ENCODE results near the gene MANBA. TPM values are rescaled to one million over a fixed set of nuclear protein-coding genes. Genes with fewer than 3 reads are reported as not detected.

Gene MANBA
- total RNA-seq, 4 donors from 2014 or later = 8.9 to 15.5 (median 12.6) TPM

- intact Hi-C loops (cut with DNase I; ENCODE audit: low total_unique reads) (no loop called here), in situ Hi-C loops (cut with MboI; ENCODE audit: low sequenced_read_pairs in 4 of 4) (no loop called here)
- DNase-seq (no peak), ATAC-seq (no peak)
- no peaks in the 10 kb centered on the region for H3K4me1 ChIP-seq
- no peaks in the 10 kb centered on the region for H3K36me3 ChIP-seq
- no peaks in the 10 kb centered on the region for H3K9me3 ChIP-seq
- TF ChIP-seq, protein P1, sequence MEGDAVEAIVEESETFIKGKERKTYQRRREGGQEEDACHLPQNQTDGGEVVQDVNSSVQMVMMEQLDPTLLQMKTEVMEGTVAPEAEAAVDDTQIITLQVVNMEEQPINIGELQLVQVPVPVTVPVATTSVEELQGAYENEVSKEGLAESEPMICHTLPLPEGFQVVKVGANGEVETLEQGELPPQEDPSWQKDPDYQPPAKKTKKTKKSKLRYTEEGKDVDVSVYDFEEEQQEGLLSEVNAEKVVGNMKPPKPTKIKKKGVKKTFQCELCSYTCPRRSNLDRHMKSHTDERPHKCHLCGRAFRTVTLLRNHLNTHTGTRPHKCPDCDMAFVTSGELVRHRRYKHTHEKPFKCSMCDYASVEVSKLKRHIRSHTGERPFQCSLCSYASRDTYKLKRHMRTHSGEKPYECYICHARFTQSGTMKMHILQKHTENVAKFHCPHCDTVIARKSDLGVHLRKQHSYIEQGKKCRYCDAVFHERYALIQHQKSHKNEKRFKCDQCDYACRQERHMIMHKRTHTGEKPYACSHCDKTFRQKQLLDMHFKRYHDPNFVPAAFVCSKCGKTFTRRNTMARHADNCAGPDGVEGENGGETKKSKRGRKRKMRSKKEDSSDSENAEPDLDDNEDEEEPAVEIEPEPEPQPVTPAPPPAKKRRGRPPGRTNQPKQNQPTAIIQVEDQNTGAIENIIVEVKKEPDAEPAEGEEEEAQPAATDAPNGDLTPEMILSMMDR (IDR thresholded peaks at IDR 0.05 in 4 of 5, conservative IDR thresholded peaks at IDR 0.05 in 1 of 5) = no peak
- TF ChIP-seq POLR2A (IDR thresholded peaks at IDR 0.05) = no peak
- H3K4me3 ChIP-seq = no peak overlapping the region
- no peak overlapping the region for H3K27ac ChIP-seq
- no peaks in the 10 kb centered on the region for H3K27me3 ChIP-seq
Observed at GRCh38 chr4:102705391-102705935, 55.3 kb downstream of the MANBA start.

- H3K27ac ChIP-seq = no peak overlapping the region
- no peaks in the 10 kb centered on the region for H3K36me3 ChIP-seq
- H3K4me1 ChIP-seq = peaks cover 5% of the 10 kb centered on the region in 2 donors
- H3K27me3 ChIP-seq = no peaks in the 10 kb centered on the region
- no peak overlapping the region for H3K4me3 ChIP-seq
- intact Hi-C loops (cut with DNase I; ENCODE audit: low total_unique reads) (no loop called here), in situ Hi-C loops (cut with MboI; ENCODE audit: low sequenced_read_pairs in 4 of 4) (no loop called here)
- DNase-seq (no peak), ATAC-seq (no peak)
- TF ChIP-seq, protein P1 (IDR thresholded peaks at IDR 0.05 in 4 of 5, conservative IDR thresholded peaks at IDR 0.05 in 1 of 5) = no peak
- no peak for TF ChIP-seq POLR2A (IDR thresholded peaks at IDR 0.05)
- H3K9me3 ChIP-seq = no peaks in the 10 kb centered on the region
Observed at GRCh38 chr4:102696758-102697157, 64.0 kb downstream of the MANBA start.

GRCh38 chr4:102694791-102695190 is 66.0 kb downstream of the MANBA start:
- DNase-seq (no peak), ATAC-seq (no peak)
- H3K4me1 ChIP-seq = peaks cover 5% of the 10 kb centered on the region in 2 donors
- TF ChIP-seq, protein P1 (IDR thresholded peaks at IDR 0.05 in 4 of 5, conservative IDR thresholded peaks at IDR 0.05 in 1 of 5) = no peak
- no peak for TF ChIP-seq POLR2A (IDR thresholded peaks at IDR 0.05)
- in situ Hi-C loops (cut with MboI; ENCODE audit: low sequenced_read_pairs in 4 of 4) = no loop called here
- H3K9me3 ChIP-seq = no peaks in the 10 kb centered on the region
- H3K4me3 ChIP-seq = no peak overlapping the region
- H3K36me3 ChIP-seq = peaks cover 0 to 10% of the 10 kb centered on the region in 2 donors
- H3K27ac ChIP-seq = no peak overlapping the region
- H3K27me3 ChIP-seq = no peaks in the 10 kb centered on the region
- intact Hi-C loops (cut with DNase I; ENCODE audit: low total_unique reads) = no loop called here

- in situ Hi-C loops (cut with MboI; ENCODE audit: low sequenced_read_pairs in 4 of 4) = no loop called here
Observed at GRCh38 chr4:102693861-102694260, 66.9 kb downstream of the MANBA start.

More at GRCh38 chr4:102693861-102694260, 66.9 kb downstream of the MANBA start:
- ATAC-seq = no peak
- no peak for DNase-seq
- no peaks in the 10 kb centered on the region for H3K9me3 ChIP-seq
- H3K4me3 ChIP-seq = no peak overlapping the region
- H3K36me3 ChIP-seq = peaks cover 0 to 15% of the 10 kb centered on the region in 2 donors
- intact Hi-C loops (cut with DNase I; ENCODE audit: low total_unique reads) = no loop called here
- H3K27me3 ChIP-seq = no peaks in the 10 kb centered on the region
- TF ChIP-seq POLR2A (IDR thresholded peaks at IDR 0.05) = no peak
- TF ChIP-seq, protein P1 (IDR thresholded peaks at IDR 0.05 in 4 of 5, conservative IDR thresholded peaks at IDR 0.05 in 1 of 5) = no peak
- H3K27ac ChIP-seq = no peak overlapping the region
- H3K4me1 ChIP-seq = peaks cover 5% of the 10 kb centered on the region in 2 donors
